OCI-LY7 (cell line): Measurements from ENCODE around the gene GPR37. TPM values are rescaled to one million over a fixed set of nuclear protein-coding genes. Genes with fewer than 3 reads are reported as not detected.

Source experiments
- BruUV-seq: library from RNA; stranded (reverse); fragments of 400-500 nt; replicated peaks from 2 replicates; lab custom pipeline; 2021; lab: Mats Ljungman, UMichigan
- CTCF ChIA-PET: fragments of 300-600 bp; sonication (Branson Sonifier 250); formaldehyde crosslinking; loops from one replicate; lab custom pipeline; 2022; ENCODE audit warnings: antibody characterized with exemption; ENCODE audit not compliant: unreplicated experiment; lab: Charles Lee
- POLR2A ChIA-PET: fragments of 300-600 bp; sonication (Branson Sonifier 250); formaldehyde crosslinking; loops from one replicate; lab custom pipeline; 2022; ENCODE audit warnings: antibody characterized with exemption; lab: Charles Lee
- DNase-seq: peaks from one replicate; pipeline ENCODE4 v3.0.0-alpha.2; 2015; ENCODE audit warnings: low spot score
- H2AFZ ChIP-seq: fragments of 200-600 bp; sonication (generic), shearing (Covaris generic); 2 replicates; pipeline ENCODE4 v1.6.1; 2014; ENCODE audit warnings: mild to moderate bottlenecking, antibody characterized with exemption, low read length, moderate library complexity
- H3K27ac ChIP-seq: fragments of 200-600 bp; sonication (generic); 2 replicates; pipeline ENCODE4 v1.5.1; 2014; ENCODE audit warnings: mixed run types, low read depth, mild to moderate bottlenecking, moderate library complexity, low read length, inconsistent platforms; ENCODE audit not compliant: poor library complexity, severe bottlenecking
- H3K36me3 ChIP-seq: fragments of 200-600 bp; sonication (generic); 2 replicates; pipeline ENCODE4 v1.6.1; 2014; ENCODE audit warnings: mild to moderate bottlenecking, antibody characterized with exemption, low read length, moderate library complexity, mixed read lengths; ENCODE audit not compliant: insufficient read depth
- H3K4me1 ChIP-seq: fragments of 200-600 bp; sonication (generic); 2 replicates; pipeline ENCODE4 v1.5.1; 2014; ENCODE audit warnings: mild to moderate bottlenecking, low read length; ENCODE audit not compliant: insufficient read depth, poor library complexity, severe bottlenecking
- H3K4me2 ChIP-seq: fragments of 200-600 bp; sonication (generic); 2 replicates; pipeline ENCODE4 v1.6.1; 2014; ENCODE audit warnings: mild to moderate bottlenecking, low read length
- H3K4me3 ChIP-seq: fragments of 200-600 bp; sonication (generic); 2 replicates; pipeline ENCODE4 v1.5.1; 2014; ENCODE audit warnings: mild to moderate bottlenecking, low read depth, low read length; ENCODE audit not compliant: poor library complexity, severe bottlenecking
- H3K79me2 ChIP-seq: fragments of 200-600 bp; sonication (generic); 2 replicates; pipeline ENCODE4 v1.6.1; 2016; ENCODE audit warnings: low read depth, mild to moderate bottlenecking, low read length, moderate library complexity, mixed read lengths; ENCODE audit not compliant: insufficient read depth
- H3K9me2 ChIP-seq: fragments of 200-600 bp; sonication (generic); 2 replicates; pipeline ENCODE4 v1.6.1; 2016; ENCODE audit warnings: mild to moderate bottlenecking, low read length, mixed read lengths; ENCODE audit not compliant: insufficient read depth
- H3K9me3 ChIP-seq: fragments of 200-600 bp; sonication (generic); 2 replicates; pipeline ENCODE4 v1.6.1; 2014; ENCODE audit warnings: mild to moderate bottlenecking, mixed run types, low read length, mixed read lengths
- H4K20me1 ChIP-seq: fragments of 200-600 bp; sonication (generic); 2 replicates; pipeline ENCODE4 v1.6.1; 2014; ENCODE audit warnings: mild to moderate bottlenecking, antibody characterized with exemption, low read length, moderate library complexity, mixed read lengths; ENCODE audit not compliant: insufficient read depth
- EZH2phosphoT487 ChIP-seq: fragments of 200-600 bp; sonication (generic); IDR thresholded peaks from 2 replicates; pipeline ENCODE4 v1.6.1; 2018; ENCODE audit warnings: low read depth, borderline replicate concordance, mild to moderate bottlenecking, mixed run types, antibody characterized with exemption, low read length, moderate library complexity, mixed read lengths
- intact Hi-C: fragments of 100-400 bp; cut with micrococcal nuclease; formaldehyde crosslinking; loops from one replicate; pipeline ENCODE4 v1.10.0; 2022; ENCODE audit not compliant: unreplicated experiment
- total RNA-seq, 2 experiments: library from RNA; depleted of rRNA in 1 of 2; stranded (reverse); fragments of >200 nt in 1 of 2; shearing (Covaris generic) in 1 of 2; gene quantifications; 2 replicates each; pipeline ENCODE4 v1.2.3, GENCODE V29; 2014 to 2022
- TF ChIP-seq, protein P1 (sequence below): fragments of 200-600 bp; sonication (generic); conservative IDR thresholded peaks from 2 replicates; pipeline ENCODE4 v1.5.1; 2014; ENCODE audit warnings: mild to moderate bottlenecking, antibody characterized with exemption, low read length, moderate library complexity, mixed read lengths

Gene GPR37
- total RNA-seq, 2 experiments from 2014 or later: not detected

DNA sequence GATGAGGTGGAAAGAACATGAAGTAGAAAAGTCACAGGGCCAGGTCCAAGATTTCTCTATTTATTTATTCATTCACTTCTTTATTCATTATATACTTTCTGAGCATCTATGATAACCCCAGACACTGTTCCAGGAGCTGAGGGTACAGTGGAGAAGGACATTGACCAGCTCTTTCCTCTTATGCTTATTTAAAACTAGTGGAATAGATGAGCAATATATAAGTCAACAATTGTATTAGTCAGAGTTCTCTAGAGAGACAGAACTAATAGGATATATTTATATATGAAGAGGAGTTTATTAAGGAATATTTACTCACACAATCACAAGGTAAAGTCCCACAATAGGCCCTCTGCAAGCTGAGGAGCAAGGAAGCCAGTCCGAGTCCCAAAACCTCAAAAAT is 15.0 kb upstream of the GPR37 start:
- H3K36me3 ChIP-seq: no peaks in the 10 kb centered on the region
- H3K4me2 ChIP-seq: no peak overlapping the region
- H2AFZ ChIP-seq: no peak overlapping the region
- ChIA-PET CTCF (no interaction called here), POLR2A (no interaction called here)
- no peak overlapping the region for H3K27ac ChIP-seq
- no peak for TF ChIP-seq EZH2phosphoT487
- TF ChIP-seq, protein P1, sequence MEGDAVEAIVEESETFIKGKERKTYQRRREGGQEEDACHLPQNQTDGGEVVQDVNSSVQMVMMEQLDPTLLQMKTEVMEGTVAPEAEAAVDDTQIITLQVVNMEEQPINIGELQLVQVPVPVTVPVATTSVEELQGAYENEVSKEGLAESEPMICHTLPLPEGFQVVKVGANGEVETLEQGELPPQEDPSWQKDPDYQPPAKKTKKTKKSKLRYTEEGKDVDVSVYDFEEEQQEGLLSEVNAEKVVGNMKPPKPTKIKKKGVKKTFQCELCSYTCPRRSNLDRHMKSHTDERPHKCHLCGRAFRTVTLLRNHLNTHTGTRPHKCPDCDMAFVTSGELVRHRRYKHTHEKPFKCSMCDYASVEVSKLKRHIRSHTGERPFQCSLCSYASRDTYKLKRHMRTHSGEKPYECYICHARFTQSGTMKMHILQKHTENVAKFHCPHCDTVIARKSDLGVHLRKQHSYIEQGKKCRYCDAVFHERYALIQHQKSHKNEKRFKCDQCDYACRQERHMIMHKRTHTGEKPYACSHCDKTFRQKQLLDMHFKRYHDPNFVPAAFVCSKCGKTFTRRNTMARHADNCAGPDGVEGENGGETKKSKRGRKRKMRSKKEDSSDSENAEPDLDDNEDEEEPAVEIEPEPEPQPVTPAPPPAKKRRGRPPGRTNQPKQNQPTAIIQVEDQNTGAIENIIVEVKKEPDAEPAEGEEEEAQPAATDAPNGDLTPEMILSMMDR: no peak
- no peak overlapping the region for H3K4me3 ChIP-seq
- H3K4me1 ChIP-seq: no peaks in the 10 kb centered on the region
- DNase-seq: no peak
- no peaks in the 10 kb centered on the region for H3K9me3 ChIP-seq
- intact Hi-C loops: loop anchor here (10.0 kb wide), 1 partner anchor 626 kb away; no protein-coding TSS in a partner anchor
- no peaks in the 10 kb centered on the region; the same call in 1 of the 2 replicates for H4K20me1 ChIP-seq
- H3K9me2 ChIP-seq: no peaks in the 10 kb centered on the region
- H3K79me2 ChIP-seq: no peaks in the 10 kb centered on the region
- no TSS peak for BruUV-seq

DNA sequence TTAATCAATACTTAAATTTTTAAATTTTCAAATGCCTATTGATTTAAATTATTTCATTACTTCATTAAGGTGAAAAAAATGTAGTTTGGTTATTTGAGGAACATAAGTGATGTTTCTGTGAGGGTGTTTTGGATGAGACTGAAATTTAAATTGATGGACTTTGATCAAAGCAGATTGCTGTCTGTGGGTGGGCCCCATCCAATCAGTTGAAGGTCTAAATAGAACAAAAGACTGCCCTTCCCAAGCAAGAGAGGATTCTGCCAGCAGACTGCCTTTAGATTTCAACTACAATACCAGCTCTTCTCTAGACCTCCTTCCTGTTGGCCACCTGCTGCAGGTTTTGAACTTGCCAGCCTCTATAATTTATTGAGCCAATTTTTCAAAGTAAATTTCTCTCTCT is 14.5 kb upstream of the GPR37 start:
- H3K9me2 ChIP-seq: no peaks in the 10 kb centered on the region
- no peaks in the 10 kb centered on the region for H3K79me2 ChIP-seq
- intact Hi-C loops: loop anchor here (10.0 kb wide), 1 partner anchor 625 kb away; no protein-coding TSS in a partner anchor
- ChIA-PET CTCF (no interaction called here), POLR2A (no interaction called here)
- H2AFZ ChIP-seq: no peak overlapping the region
- H3K4me2 ChIP-seq: no peak overlapping the region
- no peaks in the 10 kb centered on the region for H3K36me3 ChIP-seq
- H3K9me3 ChIP-seq: no peaks in the 10 kb centered on the region
- H3K4me3 ChIP-seq: no peak overlapping the region
- no peak for TF ChIP-seq EZH2phosphoT487
- TF ChIP-seq, protein P1: no peak
- no peaks in the 10 kb centered on the region for H3K4me1 ChIP-seq
- no peaks in the 10 kb centered on the region for H4K20me1 ChIP-seq
- H3K27ac ChIP-seq: no peak overlapping the region
- BruUV-seq: no TSS peak
- DNase-seq: no peak

DNA sequence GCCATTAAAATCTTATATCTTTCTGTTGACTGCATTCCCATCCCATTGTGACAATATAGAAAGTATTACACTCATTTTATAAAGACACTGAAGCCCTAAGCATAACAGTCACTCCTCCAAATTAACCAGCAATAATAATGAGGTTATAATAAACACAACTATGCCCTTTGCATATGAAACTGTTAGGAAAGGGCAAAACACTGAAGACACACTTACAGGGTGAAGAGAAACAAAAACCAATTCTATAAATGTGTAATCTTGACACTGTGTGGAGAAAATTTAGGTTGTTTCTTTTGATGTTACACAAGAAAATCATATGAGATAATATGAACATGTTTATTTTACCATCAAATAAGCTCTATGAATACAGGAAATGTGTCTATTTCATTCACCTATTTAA is 14.0 kb upstream of the GPR37 start:
- Histone ChIP-seq H3K4me3 (no peak overlapping the region), H3K4me1 (no peaks in the 10 kb centered on the region), H3K36me3 (no peaks in the 10 kb centered on the region), H3K9me3 (no peaks in the 10 kb centered on the region), H4K20me1 (no peaks in the 10 kb centered on the region), H2AFZ (no peak overlapping the region), H3K27ac (no peak overlapping the region), H3K9me2 (no peaks in the 10 kb centered on the region), H3K79me2 (no peaks in the 10 kb centered on the region), H3K4me2 (no peak overlapping the region)
- CTCF ChIA-PET: no interaction called here
- intact Hi-C loops: loop anchor here (10.0 kb wide), 1 partner anchor 625 kb away; no protein-coding TSS in a partner anchor
- no TSS peak for BruUV-seq
- POLR2A ChIA-PET: interaction anchor here (0.6 kb wide), 2 partner anchors 168 to 275 kb away, joined by 3 read pairs; no protein-coding TSS in a partner anchor
- TF ChIP-seq, protein P1: no peak
- no peak for TF ChIP-seq EZH2phosphoT487
- no peak for DNase-seq
